ENCODE measurements around the gene GORASP1. TPM values are rescaled to one million over a fixed set of nuclear protein-coding genes. Genes with fewer than 3 reads are reported as not detected.
A peak's percentile ranks its signal among the peaks of the same experiment; 100 is the strongest.

Gene GORASP1
- total RNA-seq, 4 donors from 2014 or later: 45.8 to 72.9 (median 61.9) TPM

- H3K4me3 ChIP-seq: no peak overlapping the region
- WGBS, 2 donors: 6 to 16% methylated on average over 3 of the region's 3 CpGs
- no peaks in the 10 kb centered on the region for H3K9me3 ChIP-seq
- TF ChIP-seq POLR2A (IDR thresholded peaks at IDR 0.05) (no peak), CTCF (IDR thresholded peaks at IDR 0.05) (no peak), EP300 (IDR thresholded peaks at IDR 0.05) (no peak)
- H3K4me1 ChIP-seq: peaks cover 0 to 27% (median 2%) of the 10 kb centered on the region in 4 donors
- H3K27ac ChIP-seq: peak overlapping the region in 2 of 4 donors; percentile 32 to 62
- H3K27me3 ChIP-seq: no peaks in the 10 kb centered on the region
- peaks cover 0 to 97% (median 0%) of the 10 kb centered on the region in 3 donors for H3K36me3 ChIP-seq
- DNase-seq (ENCODE audit: low spot score in 2 of 2): no peak
Measured at GRCh38 chr3:39096775-39097174, 10.7 kb downstream of the GORASP1 start.

GRCh38 chr3:39095778-39096177, 11.6 kb downstream of the GORASP1 start:
- TF ChIP-seq POLR2A (IDR thresholded peaks at IDR 0.05) (no peak), CTCF (IDR thresholded peaks at IDR 0.05) (no peak), EP300 (IDR thresholded peaks at IDR 0.05) (no peak)
- no peaks in the 10 kb centered on the region for H3K27me3 ChIP-seq
- no peaks in the 10 kb centered on the region for H3K9me3 ChIP-seq
- 44 to 47% methylated on average over 3 of the region's 3 CpGs for WGBS, 2 donors
- H3K36me3 ChIP-seq: peaks cover 0 to 98% (median 0%) of the 10 kb centered on the region in 3 donors
- peaks cover 0 to 17% (median 0%) of the 10 kb centered on the region in 4 donors for H3K4me1 ChIP-seq
- no peak overlapping the region for H3K4me3 ChIP-seq
- DNase-seq (ENCODE audit: low spot score in 2 of 2): no peak
- H3K27ac ChIP-seq: peak overlapping the region in 2 of 4 donors; percentile 32 to 62

- H3K27me3 ChIP-seq: no peaks in the 10 kb centered on the region
- TF ChIP-seq EP300 (IDR thresholded peaks at IDR 0.05) (no peak), CTCF (IDR thresholded peaks at IDR 0.05) (no peak), POLR2A (IDR thresholded peaks at IDR 0.05) (no peak)
- no peak for DNase-seq (ENCODE audit: low spot score in 2 of 2)
- H3K4me3 ChIP-seq: no peak overlapping the region
- H3K9me3 ChIP-seq: no peaks in the 10 kb centered on the region
- 70 to 77% methylated on average over 7 of the region's 7 CpGs for WGBS, 2 donors
- H3K27ac ChIP-seq: peak overlapping the region in 1 of 4 donors; percentile 32
- H3K36me3 ChIP-seq: peaks cover 0 to 96% (median 0%) of the 10 kb centered on the region in 3 donors
- H3K4me1 ChIP-seq: peaks cover 0 to 17% (median 0%) of the 10 kb centered on the region in 4 donors
Measured at GRCh38 chr3:39094851-39095677, 12.4 kb downstream of the GORASP1 start.

- peaks cover 0 to 97% (median 7%) of the 10 kb centered on the region in 3 donors for H3K36me3 ChIP-seq
- WGBS, 2 donors: 90 to 92% methylated on average over 2 of the region's 2 CpGs
Measured at GRCh38 chr3:39090922-39091321, 16.5 kb downstream of the GORASP1 start.

More at GRCh38 chr3:39090922-39091321, 16.5 kb downstream of the GORASP1 start:
- H3K4me1 ChIP-seq: peaks cover 0 to 6% (median 0%) of the 10 kb centered on the region in 4 donors
- no peak for DNase-seq (ENCODE audit: low spot score in 2 of 2)
- no peaks in the 10 kb centered on the region for H3K9me3 ChIP-seq
- H3K4me3 ChIP-seq: no peak overlapping the region
- H3K27me3 ChIP-seq: no peaks in the 10 kb centered on the region
- no peak overlapping the region for H3K27ac ChIP-seq
- no peak for TF ChIP-seq POLR2A (IDR thresholded peaks at IDR 0.05)
- no peak for TF ChIP-seq CTCF (IDR thresholded peaks at IDR 0.05)
- TF ChIP-seq EP300 (IDR thresholded peaks at IDR 0.05): no peak

Measured in tibial nerve (tissue), 4 donors.